ENCODE data around the gene SNAPIN. TPM values are rescaled to one million over a fixed set of nuclear protein-coding genes. Genes with fewer than 3 reads are reported as not detected.

The SNAPIN gene
- total and polyA plus RNA-seq, 2 experiments from 2014 or later = 56.1 to 113 TPM

DNA sequence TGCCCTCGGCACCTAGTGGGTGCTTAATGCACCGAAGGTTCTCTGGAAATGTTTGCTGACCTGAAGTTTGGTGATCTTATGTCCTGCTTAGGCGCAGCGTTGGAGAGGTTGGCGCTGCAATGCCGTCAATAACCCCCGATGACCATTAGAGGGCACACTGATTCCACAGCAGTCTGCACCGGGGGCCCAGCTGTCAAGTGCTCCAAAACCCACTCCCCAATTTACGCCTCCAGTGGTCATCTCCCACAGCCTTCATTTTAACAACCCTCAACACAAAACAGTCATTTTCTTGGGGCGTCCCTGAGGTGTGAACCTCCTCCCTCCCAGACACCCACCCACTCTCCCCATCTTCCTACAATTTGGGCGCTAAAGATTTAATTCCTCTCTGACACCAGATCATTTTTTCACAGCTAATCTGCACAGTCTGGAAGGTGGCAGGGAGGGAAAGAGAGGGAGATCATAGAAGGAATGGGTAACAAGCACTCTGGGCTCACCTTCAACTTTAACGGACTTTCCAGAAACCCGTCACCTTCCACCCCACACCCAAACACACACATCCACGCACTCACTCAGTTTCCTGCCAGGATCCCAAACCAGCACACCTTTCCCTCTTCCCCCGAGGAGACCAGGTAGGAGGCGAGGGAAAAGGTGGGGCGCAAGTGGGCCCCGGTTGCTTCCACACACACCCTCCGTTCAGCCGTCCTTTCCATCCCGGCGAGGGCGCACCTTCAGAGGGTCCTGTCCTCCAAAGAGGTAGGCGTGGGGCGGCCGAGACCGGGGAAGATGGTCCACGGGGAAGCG is 19.4 kb downstream of the SNAPIN start:
- Histone ChIP-seq H3K36me3 (no peaks in the 10 kb centered on the region), H3K4me1 (ENCODE audit: low read depth) (peaks cover 2% of the 10 kb centered on the region), H3K27me3 (peaks cover 43% of the 10 kb centered on the region), H3K4me3 (peak overlapping the region; percentile 26), H3K27ac (no peak overlapping the region), H3K9me3 (ENCODE audit: low read depth) (no peaks in the 10 kb centered on the region)
- peak; percentile 95 for TF ChIP-seq CTCF (IDR thresholded peaks at IDR 0.05; ENCODE audit: low read depth, low read length)
- DNase-seq (ENCODE audit: low read depth in 1 of 2, low spot score in 1 of 2) = peak; percentile 67 to 69

DNA sequence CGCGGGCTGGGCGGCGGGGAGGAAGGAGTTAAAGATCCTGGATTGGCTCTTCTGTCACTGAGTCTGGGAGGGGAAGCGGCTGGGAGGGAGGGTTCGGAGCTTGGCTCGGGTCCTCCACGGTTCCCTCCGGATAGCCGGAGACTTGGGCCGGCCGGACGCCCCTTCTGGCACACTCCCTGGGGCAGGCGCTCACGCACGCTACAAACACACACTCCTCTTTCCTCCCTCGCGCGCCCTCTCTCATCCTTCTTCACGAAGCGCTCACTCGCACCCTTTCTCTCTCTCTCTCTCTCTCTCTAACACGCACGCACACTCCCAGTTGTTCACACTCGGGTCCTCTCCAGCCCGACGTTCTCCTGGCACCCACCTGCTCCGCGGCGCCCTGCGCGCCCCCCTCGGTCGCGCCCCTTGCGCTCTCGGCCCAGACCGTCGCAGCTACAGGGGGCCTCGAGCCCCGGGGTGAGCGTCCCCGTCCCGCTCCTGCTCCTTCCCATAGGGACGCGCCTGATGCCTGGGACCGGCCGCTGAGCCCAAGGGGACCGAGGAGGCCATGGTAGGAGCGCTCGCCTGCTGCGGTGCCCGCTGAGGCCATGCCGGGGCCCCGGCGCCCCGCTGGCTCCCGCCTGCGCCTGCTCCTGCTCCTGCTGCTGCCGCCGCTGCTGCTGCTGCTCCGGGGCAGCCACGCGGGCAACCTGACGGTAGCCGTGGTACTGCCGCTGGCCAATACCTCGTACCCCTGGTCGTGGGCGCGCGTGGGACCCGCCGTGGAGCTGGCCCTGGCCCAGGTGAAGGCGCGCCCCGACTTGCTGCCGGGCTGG is 20.2 kb downstream of the SNAPIN start, which contains the start of gene NPR1:
TSS of gene NPR1 (plus strand) at position 170 of the 818 bp plus-strand sequence. CDS start at position 591, 421 bp downstream.
- Histone ChIP-seq H3K27ac (no peak within 1 kb of the TSS), H3K9me3 (ENCODE audit: low read depth) (no peaks in the 10 kb centered on the region), H3K4me3 (peak within 1 kb of the TSS; percentile 26), H3K27me3 (peaks cover 43% of the 10 kb centered on the region), H3K4me1 (ENCODE audit: low read depth) (peaks cover 2% of the 10 kb centered on the region), H3K36me3 (no peaks in the 10 kb centered on the region)
- no peak for TF ChIP-seq CTCF (IDR thresholded peaks at IDR 0.05; ENCODE audit: low read depth, low read length)
- DNase-seq (ENCODE audit: low read depth in 1 of 2, low spot score in 1 of 2) = peak; percentile 35 to 64

GRCh38 chr1:153679337-153680119 is 21.0 kb downstream of the SNAPIN start:
- Histone ChIP-seq H3K27ac (no peak overlapping the region), H3K4me1 (ENCODE audit: low read depth) (peaks cover 2% of the 10 kb centered on the region), H3K27me3 (peaks cover 43% of the 10 kb centered on the region), H3K4me3 (peak overlapping the region; percentile 26), H3K36me3 (no peaks in the 10 kb centered on the region), H3K9me3 (ENCODE audit: low read depth) (no peaks in the 10 kb centered on the region)
- peak; percentile 33 to 55 for DNase-seq (ENCODE audit: low read depth in 1 of 2, low spot score in 1 of 2)
- TF ChIP-seq CTCF (IDR thresholded peaks at IDR 0.05; ENCODE audit: low read depth, low read length) = peak; percentile 25

- Histone ChIP-seq H3K9me3 (ENCODE audit: low read depth) (no peaks in the 10 kb centered on the region), H3K27ac (no peak overlapping the region), H3K4me3 (no peak overlapping the region), H3K4me1 (ENCODE audit: low read depth) (peaks cover 2% of the 10 kb centered on the region), H3K27me3 (peaks cover 43% of the 10 kb centered on the region), H3K36me3 (no peaks in the 10 kb centered on the region)
- TF ChIP-seq CTCF (IDR thresholded peaks at IDR 0.05; ENCODE audit: low read depth, low read length) = no peak
- DNase-seq (ENCODE audit: low read depth in 1 of 2, low spot score in 1 of 2) = no peak
Observed at GRCh38 chr1:153680120-153680403, 21.6 kb downstream of the SNAPIN start.

DNA sequence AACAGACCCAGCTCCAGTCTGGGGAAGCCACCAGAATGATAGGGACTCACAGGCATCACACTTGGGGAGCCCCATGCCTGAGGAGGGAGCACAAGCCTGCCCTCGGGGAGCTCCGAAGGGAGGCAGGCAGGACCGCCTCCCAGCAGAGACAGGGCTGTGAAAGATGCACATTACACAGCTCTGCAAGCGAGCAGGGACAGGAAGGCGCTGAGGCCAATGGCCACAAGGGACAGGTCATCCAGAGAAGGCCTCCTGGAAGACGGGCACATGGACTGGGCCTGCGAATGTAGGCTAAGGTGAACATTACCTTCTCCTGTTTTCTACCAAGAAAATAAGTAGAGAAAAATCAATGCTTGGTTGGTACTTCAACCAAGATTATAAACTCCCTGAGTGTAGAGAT is 24.2 kb downstream of the SNAPIN start:
- no peak for DNase-seq (ENCODE audit: low read depth in 1 of 2, low spot score in 1 of 2)
- no peak overlapping the region for H3K27ac ChIP-seq
- TF ChIP-seq CTCF (IDR thresholded peaks at IDR 0.05; ENCODE audit: low read depth, low read length) = no peak
- H3K4me1 ChIP-seq (ENCODE audit: low read depth) = peaks cover 2% of the 10 kb centered on the region
- H3K4me3 ChIP-seq = no peak overlapping the region
- H3K9me3 ChIP-seq (ENCODE audit: low read depth) = no peaks in the 10 kb centered on the region
- no peaks in the 10 kb centered on the region for H3K36me3 ChIP-seq
- H3K27me3 ChIP-seq = peaks cover 40% of the 10 kb centered on the region

Measured in cardiac muscle cell (in vitro differentiated cells and primary cell).